Suppressor macrophage (primary cell): ENCODE data around the gene LAMA3.
A peak's percentile ranks its signal among the peaks of the same experiment; 100 is the strongest.

Experiments
- DNase-seq, 4 experiments: peaks; one replicate each; pipeline ENCODE4 v3.0.0-alpha.2; 2020 to 2022

The LAMA3 gene

DNA sequence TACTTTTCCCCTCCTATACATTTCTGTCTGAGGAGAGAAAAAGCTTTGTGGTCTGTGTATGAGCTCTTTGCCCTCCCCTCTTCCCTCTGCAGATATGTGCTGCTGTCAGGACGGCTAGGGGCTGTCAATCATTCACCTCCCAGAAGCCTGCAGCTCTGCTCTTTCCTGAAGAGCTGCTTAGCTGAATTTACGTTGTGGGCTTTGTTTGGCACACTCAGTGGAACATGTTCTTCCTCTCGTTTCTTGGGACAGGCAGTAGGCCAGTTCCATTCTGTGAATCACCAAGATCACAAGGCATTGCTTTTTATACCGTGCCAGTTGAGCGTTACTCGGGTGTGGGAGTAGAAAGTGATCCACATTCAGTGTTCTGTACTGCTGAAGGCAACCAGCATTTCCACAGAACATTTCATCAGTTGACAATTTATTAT, 136.7 kb downstream of the LAMA3 start:
- DNase-seq = peak; percentile 71 to 88 (median 76)

DNA sequence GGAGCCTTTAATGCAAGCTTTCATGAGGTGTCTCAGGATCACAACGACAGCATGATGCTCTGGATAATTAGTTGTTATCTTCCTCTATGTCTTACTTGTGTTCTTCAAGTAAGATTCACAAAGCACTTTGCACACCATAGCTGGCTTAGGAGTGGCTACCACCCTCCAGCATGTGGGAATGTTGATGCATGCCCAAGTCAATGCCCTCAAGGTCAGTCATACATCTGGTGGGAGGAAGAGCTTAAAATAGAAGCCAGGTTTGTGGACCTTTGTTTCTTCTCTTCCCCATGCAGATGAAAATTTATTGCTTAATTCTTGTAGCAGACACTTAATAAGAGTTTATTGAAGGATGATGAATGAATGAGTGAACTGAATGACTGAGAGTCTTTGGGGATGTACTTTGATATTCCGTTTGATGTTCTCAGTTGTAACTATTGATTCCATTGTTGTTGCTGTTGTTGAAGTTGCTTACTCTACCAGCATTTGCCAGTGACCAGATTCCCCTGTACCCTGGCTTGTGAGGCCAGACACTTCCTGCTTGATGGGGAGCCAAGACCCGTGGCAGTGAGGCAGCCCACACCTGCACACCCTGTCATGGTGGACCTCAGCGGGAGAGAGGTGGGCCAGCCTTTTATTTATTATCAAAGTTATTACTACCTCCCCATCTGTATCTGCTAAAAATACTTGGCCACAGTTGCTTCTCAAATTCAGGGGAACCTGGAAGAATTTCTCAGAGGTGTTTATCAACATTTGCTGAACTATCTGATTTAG, 137.8 kb downstream of the LAMA3 start:
- peak in 2 of 4 experiments; percentile 39 to 50 for DNase-seq

DNA sequence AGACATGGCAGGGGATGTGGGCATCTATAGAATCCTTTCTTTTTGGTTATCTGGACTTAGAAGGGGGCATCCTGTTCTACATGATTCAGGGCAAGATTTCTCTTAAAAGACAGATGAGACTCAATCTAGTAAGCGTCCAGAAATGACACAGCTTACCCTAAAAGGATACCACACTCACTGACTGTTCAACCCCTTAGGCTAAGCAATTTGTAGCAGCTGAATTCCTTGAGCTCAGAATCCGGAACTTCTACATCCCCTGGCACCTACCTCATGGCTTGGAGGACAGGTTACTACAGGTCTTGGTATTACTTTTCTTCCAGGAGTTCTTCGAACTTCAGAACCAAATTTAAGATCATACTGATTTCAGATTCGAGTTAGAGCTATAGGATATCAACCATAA, 138.4 kb downstream of the LAMA3 start:
- no peak for DNase-seq

DNA sequence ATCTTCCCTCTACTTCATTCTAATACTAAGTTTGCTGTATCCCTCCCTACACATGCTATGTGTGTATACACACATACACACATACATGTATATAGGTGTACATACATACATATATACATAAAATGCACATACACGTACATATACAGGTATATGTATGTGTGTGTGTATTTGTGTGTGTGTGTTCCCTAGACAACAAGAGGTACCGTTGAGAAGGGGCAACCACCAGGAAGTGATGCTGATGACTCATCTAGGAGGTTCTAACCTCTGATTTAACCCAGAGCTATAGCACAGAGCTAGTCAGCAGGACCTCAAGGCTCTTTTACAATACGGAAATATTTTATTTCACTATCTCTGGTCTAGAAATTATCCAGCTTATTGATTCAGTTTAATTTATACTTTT, 139.2 kb downstream of the LAMA3 start:
- DNase-seq = peak; percentile 27 to 79 (median 67)

DNA sequence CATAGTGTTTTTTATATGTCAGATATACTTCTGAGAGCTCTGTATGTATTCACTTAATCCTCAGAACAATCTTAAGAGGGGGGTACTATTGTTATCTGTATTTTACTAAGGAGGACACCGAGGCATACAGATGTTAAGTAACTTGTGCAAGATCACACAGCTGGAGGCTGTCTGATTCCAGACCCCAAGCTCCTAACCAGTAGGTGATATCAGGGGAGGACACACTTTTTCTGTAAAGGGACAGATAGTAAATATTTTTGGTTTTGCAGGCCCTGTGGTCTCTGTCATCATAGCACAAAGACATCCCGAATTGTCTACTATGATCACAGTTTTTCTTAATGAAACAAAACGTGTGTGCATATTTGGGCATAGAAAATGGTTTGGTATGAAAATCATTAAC, 143.7 kb downstream of the LAMA3 start:
- DNase-seq = no peak

DNA sequence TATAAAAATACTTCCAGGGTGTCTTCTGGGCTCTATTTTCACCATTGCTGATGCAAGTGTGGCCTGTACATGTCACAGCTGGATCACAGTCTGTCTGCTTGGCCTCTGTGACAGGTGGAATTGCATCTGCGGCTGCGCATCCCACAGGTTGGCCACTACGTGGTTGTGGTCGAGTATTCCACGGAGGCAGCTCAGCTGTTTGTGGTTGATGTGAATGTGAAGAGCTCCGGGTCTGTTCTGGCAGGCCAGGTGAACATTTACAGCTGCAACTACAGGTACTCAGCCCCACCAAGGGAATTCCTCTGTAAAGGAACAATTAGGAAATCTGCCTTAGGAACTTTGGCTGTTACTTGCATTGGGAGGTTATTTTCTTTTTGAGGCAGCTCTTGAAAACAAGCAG, 144.5 kb downstream of the LAMA3 start:
- DNase-seq = no peak

DNA sequence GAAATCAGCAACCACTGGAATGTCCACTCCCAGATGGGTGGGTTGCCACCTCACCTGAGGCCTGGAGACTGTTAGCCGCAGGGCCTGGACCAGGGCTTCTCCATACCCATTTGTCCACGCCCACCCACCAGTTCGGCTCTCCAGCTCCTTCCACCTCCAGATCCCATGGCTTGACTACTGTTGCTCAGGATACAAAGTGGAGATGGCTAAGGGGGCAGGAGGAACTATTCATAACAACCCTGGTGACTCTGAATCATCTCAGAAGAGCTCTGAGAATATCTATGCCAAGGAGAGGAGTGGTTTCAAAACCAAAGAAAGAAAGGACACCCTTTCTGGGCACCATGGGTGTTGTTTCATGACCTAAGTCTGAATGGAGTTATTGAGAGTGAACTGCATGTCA, 145.8 kb downstream of the LAMA3 start:
- DNase-seq = peak; percentile 74 to 94 (median 89)

DNA sequence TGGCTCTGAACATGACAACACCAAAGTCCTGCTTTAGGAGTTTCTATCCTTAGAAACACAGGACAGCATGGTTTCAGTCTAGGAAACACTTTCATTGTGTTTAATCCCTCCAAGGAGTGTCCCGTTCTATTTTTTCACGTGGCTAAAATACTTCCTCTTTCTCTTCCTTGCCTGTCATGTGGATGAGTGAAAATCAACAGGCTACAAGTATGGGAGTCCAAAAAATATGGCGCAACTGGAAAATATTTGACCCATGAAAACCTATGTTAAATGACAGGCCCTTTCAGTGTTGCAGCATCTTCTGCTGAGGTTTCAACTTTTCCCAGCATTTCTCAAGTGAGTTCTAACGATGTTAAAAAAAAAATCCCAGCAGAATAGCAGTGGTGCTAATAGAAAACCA, 146.3 kb downstream of the LAMA3 start:
- DNase-seq = peak; percentile 65 to 95 (median 84)

DNA sequence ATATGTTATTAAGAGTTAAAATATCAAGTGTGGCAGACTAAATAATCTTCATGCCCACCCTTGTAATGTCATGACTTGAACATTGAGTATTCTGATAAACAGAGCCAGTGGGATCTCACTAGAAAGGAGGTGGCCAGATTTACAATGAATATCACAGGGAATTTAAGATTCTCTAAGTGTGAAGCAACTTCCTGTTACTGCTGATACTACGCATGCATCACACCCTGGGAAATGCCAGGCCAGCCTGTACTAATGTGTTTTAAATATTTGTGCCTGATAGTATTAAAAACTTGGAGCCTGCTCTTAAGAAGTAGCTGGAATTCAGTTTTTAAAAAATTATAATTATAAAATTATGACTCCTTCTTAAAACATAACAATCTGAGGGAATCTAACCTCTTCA, 148.3 kb downstream of the LAMA3 start:
- DNase-seq = peak; percentile 64 to 81 (median 76)

DNA sequence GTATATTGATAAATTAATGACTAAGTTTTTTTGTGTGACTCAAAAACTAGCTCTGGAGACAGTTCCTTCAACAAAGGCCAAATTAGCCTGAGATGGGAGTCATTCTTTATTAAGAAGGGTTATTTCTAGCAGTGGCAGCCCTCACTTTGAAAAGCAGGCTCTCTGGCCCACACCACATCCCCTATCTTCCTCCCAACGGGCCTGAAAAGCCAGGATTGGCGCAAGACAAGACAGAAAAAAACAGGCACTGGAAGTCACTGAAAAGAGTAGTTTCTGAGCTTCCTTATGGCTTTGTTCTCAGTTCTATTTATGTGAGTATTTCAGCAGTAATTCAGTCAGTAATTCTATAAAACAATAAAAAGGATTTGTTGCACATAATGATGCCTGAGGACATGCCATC, 149.0 kb downstream of the LAMA3 start:
- peak in 3 of 4 experiments; percentile 41 to 49 (median 49) for DNase-seq

DNA sequence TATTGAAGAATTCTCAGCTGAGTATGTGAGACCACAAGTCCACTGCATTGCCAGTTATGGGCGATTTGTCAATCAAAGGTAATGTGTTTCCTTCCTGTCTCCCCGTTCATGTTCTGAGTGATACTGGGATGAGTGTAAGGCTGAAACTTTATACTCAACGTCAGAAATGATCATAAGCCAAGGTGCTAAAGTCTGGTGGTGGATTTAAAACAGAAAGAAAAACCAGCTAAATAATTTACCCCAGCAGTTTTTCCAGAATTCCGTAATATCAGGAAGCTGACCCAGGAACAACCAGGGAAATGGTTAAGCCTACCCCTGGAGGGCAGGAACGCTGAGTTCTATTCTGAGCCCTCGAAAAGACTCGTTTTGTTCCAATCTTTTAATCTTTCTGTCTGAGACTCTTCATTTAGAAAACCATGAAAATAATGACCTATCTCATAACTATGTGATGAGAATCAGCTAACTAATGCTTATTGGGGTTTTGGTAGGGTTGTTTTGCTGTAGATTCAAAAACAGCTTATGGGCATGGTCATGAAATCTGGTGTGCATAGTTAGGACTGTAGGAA, 149.6 kb downstream of the LAMA3 start:
- DNase-seq = no peak

DNA sequence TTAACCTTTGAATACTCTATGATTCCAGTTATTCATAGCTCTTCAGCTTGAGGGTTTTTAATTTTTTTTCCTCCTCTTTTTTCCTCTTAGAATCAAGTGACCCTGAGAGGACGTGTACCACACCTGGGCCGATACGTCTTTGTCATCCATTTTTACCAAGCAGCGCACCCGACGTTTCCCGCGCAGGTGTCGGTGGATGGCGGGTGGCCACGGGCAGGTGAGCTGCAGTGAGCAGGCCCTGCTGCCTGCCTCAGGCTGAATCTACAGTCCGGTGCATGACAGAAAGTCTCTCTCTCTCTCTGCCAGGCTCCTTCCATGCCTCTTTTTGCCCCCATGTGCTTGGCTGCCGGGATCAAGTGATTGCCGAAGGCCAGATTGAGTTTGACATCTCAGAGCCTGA, 153.1 kb downstream of the LAMA3 start:
- DNase-seq = no peak

DNA sequence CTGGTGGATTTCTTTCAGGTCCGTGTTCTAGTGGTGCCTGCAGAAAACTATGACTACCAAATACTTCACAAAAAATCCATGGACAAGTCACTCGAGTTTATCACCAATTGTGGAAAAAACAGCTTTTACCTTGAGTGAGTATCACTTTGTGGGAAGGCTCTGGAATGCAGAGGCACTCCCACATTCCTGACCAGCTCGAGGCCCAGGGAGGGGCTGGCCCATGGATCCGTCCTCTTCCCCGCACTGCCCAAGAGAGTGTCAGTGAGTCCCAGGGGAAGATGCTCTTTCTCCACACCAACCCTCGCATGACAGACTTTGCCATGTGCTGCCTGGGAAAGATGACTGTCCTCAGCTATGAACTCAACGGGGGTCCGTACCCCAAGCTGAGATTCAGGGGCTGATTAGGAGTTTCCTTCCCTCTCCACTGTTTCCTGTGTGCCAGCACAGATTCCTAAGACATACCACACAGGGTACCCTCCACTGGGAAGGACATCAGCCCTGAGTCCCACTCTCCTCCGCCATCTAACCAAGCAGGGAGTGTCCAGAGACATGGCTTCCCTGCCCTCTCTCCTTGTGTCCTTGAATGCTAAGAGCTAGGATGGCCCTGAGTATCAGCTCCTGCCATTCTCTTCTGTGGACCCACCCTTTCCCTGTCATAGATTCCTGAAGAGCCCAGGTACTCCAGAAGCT, 155.9 kb downstream of the LAMA3 start:
- DNase-seq = no peak

DNA sequence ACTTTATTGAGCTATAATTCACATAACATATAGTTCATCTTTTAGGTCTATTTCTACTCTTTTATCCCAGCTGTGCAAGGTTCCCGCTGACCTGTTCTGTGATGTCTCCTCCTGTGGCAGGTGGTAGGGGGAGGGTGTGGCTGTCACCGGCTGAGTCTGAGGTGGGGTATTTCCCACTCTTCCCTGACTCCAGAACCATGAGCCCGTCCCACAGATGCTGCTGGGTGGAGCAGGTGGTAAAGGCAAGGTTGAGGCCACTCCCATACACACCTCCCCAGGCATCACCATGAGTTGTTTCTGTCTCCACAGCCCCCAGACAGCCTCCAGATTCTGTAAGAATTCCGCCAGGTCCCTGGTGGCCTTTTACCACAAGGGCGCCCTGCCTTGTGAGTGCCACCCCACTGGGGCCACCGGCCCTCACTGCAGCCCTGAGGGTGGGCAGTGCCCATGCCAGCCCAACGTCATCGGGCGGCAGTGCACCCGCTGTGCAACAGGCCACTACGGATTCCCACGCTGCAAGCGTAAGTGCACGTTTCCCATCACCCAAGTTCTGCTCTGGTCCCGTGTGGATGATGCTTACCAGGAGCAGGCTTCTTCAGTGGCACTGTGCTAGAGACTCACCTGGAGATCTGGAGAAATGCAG, 156.9 kb downstream of the LAMA3 start:
- no peak for DNase-seq

DNA sequence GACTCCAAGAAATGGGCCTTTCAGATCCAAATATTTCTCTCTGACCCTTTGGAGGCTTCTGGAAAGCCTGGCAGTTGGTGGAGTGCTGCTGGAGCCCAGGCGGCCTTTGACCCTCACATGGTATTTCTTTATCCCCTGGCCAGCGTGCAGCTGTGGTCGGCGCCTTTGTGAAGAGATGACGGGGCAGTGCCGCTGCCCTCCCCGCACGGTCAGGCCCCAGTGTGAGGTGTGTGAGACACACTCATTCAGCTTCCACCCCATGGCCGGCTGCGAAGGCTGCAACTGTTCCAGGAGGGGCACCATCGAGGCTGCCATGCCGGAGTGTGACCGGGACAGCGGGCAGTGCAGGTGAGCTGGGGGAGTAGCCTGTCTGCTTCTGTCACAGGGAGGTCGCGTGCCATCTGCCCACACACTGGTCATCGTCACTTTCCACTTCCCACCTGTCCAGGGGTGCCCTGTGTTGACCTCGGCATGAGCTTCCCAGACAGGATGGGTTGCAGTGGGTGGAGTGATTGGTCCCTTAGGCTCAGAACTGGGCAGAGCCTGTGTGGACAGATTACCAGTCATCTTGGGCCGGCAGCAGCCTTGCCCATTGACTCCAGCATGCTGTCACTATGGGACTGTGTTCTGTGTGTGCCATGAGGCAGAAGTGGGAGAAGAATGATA, 158.2 kb downstream of the LAMA3 start:
- no peak for DNase-seq

DNA sequence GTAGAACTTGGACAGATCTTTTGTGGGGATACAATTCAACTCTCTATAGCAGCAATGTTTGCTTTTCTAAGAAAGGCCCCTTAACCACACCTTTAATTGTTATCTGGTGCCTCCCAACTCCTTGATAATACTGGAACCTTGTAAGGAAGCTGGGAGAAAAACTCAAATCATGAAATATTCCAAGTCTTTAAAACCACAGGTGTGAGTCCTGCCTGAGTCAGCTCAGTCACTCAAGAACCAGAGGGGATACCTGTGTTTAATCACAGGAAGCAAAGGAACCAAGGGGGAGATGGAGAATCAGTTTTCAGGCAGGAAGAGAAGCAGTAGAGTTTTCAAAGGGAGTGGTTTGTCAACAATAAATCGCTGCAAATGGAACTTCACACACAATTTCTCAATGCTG, 159.9 kb downstream of the LAMA3 start:
- DNase-seq = no peak

DNA sequence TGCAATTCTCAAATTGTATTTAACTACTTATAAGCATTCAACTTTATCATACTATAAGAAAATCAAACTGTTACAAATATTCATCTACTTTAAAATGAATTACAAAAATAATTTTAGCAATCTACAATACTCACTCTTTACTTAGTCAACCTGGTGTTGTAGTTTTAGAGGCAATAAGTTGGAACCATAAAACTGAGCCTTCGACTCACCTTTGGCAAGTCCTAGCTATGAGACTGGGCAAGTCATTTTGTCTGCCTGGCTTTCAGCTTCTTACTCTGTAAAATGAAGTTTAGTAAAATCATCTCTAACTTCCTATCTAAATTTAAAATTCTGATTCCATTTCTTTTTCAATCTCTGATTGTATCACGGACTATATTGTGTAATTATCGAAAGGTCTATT, 161.0 kb downstream of the LAMA3 start:
- no peak for DNase-seq

DNA sequence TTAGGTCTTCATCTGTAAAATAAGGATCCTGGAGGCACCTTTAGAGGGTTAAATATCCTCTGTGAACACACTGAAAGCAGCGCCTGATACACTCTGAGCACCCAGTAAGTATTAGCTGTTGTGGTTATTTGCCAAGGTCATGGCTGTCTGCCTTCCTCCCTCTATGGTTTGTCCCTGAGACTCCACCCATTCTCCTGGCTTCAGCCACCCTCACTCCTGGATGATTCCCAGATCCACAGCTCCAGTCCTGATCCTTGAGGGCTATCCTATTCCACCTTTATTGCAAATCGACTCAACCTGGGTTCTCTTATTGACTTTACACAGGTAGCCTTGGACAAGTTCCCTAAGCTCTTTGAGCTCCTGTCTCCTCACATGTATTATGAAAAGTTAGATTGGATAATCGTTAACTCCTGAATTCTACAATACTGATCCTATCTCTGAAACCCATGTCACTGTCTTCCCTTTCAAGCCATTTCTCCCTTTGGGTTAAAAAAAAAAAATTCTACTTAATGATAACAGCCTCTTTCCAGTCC, 162.3 kb downstream of the LAMA3 start:
- no peak for DNase-seq

DNA sequence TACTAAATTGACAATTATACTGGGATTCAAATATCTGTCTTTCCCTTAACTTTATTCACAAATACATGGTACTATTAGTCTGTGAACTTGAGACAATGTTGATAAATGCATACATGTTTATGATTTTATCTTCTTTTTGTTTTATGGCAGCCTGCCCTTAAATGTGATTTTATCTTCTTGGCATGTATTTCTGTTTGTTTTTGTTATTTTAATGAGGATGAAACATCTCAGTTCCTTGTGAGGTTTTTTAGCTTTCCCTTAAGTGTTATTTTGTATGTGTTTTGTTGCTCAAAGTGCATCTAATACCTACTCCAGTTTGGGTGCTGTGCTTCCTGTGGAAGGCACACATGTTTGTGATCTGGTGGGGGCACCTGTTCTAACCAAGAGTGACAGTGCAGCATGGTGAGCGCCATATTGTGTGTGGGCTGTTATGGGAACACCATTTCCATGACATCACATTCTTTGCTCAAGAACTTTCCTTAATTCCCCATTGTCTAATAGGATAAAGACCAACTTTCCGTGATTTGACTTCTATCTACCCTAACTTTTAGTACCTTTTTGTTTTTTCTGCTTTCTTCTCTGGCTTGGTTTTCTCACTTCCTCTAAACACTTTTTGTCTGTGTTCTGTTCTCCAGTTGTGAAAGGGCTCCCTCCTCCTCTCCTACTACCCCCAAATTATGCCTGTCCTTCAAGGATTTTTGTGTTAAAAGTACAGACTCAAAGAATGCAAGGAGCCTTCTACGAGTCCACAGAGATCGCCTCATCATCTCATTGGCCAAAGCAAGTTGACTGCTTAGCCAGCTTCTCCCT, 163.2 kb downstream of the LAMA3 start:
- DNase-seq = no peak

DNA sequence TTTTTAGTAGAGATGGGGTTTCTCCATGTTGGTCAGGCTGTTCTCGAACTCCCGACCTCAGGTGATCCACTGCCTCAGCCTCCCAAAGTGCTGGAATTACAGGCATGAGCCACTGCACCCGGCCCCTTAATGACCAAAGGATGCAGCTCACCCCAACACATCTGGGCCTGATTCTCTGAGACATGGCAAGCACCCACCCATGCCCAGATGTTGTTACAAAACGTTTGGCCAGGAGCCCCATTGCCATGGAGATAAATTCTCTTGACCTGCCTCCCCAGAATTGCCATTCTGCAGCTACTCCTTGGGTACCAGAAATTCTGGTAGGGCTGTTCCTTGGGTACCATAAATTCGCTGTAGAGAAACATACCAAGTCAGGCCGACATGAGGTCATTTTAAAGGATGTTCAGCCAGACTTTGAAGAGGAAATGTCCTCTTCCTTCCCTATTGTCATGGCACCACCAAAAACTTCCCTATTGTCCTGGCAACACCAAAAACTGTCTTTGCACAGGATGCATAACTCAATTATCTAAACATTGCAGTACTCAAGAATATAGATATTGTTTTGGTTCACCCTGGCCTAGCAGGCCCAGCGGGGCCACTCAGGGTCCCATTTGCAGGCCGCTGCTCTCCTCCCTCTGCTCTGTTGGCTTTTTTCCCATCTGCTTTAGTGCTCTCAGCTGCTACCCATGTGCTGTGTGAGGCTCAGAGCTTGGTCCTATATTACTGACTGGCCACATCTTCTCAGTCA, 164.4 kb downstream of the LAMA3 start:
- peak; percentile 33 to 63 (median 48) for DNase-seq

DNA sequence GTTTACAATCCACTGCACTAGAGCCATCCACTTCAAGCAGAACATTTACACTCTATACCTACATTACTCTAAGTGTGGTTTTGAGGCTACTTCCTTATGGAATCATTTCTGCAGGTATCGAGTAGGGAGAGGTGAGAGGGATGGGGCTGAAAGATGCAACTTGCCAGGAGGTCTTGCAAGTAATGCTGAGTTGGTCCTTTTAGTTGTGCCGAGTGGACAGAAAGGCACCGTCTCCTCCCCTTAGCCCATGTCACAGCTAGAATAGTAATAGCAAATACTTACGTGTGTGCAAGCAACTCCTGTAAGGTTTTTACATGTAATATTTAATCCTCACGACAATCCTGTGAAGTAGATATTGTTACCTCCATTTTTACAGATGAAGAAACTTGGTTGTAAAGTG, 166.5 kb downstream of the LAMA3 start:
- DNase-seq = no peak
